Epithelial cell of proximal tubule (primary cell): ENCODE measurements around the gene FEZF2. TPM values are rescaled to one million over a fixed set of nuclear protein-coding genes. Genes with fewer than 3 reads are reported as not detected.

Source experiments
- DNase-seq: peaks from one replicate; pipeline ENCODE4 v3.0.0-alpha.2; 2011; ENCODE audit warnings: low read depth
- H3K4me3 ChIP-seq: 2 replicates; pipeline ENCODE4 v1.5.1; 2011; ENCODE audit warnings: low read depth, mild to moderate bottlenecking, low read length
- CTCF ChIP-seq: conservative IDR thresholded peaks from 2 replicates; pipeline ENCODE4 v1.5.1; 2012; ENCODE audit warnings: low read depth, mild to moderate bottlenecking, low read length
- total RNA-seq: library from RNA; depleted of rRNA; stranded (reverse); fragments of >200 nt; gene quantifications from 2 replicates; pipeline ENCODE4 v1.2.3, GENCODE V29; 2015

FEZF2 gene
- total RNA-seq: not detected in 2 replicates

- no peak for TF ChIP-seq CTCF
- peak within 1 kb of the TSS; percentile 30 for H3K4me3 ChIP-seq
- DNase-seq: no peak
Observed at GRCh38 chr3:62373215-62373614, at the start of gene FEZF2. TSS of gene FEZF2 (minus strand) at chr3:62373550. CDS start at chr3:62372868, 682 bp downstream.

GRCh38 chr3:62421207-62421606 is 47.9 kb upstream of the FEZF2 start:
- no peak overlapping the region for H3K4me3 ChIP-seq
- no peak for TF ChIP-seq CTCF
- DNase-seq: no peak

- H3K4me3 ChIP-seq: no peak overlapping the region
- DNase-seq: no peak
- TF ChIP-seq CTCF: no peak
Observed at GRCh38 chr3:62416144-62416543, 42.8 kb upstream of the FEZF2 start.

GRCh38 chr3:62415312-62415801 is 42.0 kb upstream of the FEZF2 start:
- no peak for TF ChIP-seq CTCF
- no peak for DNase-seq
- H3K4me3 ChIP-seq: no peak overlapping the region

- no peak for DNase-seq
- no peak for TF ChIP-seq CTCF
- H3K4me3 ChIP-seq: no peak overlapping the region
Observed at GRCh38 chr3:62414786-62415185, 41.4 kb upstream of the FEZF2 start.

GRCh38 chr3:62413687-62414086 is 40.3 kb upstream of the FEZF2 start:
- DNase-seq: no peak
- TF ChIP-seq CTCF: no peak
- H3K4me3 ChIP-seq: no peak overlapping the region

- no peak overlapping the region for H3K4me3 ChIP-seq
- DNase-seq: no peak
- no peak for TF ChIP-seq CTCF
Observed at GRCh38 chr3:62406945-62407344, 33.6 kb upstream of the FEZF2 start.
